Bronchial epithelial cell (primary cell): ENCODE data around the gene TMEFF2. TPM values are rescaled to one million over a fixed set of nuclear protein-coding genes. Genes with fewer than 3 reads are reported as not detected.

Source experiments
- DNase-seq: peaks from one replicate; pipeline ENCODE4 v3.0.0-alpha.2; 2010; ENCODE audit warnings: low read depth
- FAIRE-seq: peaks from 2 replicates; lab custom pipeline; 2011; peaks lifted over from hg19 to GRCh38; lab: Jason Lieb, UNC
- H3K27me3 ChIP-seq: 2 replicates; pipeline ENCODE4 v1.5.1; 2011; ENCODE audit warnings: low read length; ENCODE audit not compliant: control insufficient read depth, insufficient read depth
- H3K36me3 ChIP-seq: 2 replicates; pipeline ENCODE4 v1.5.1; 2011; ENCODE audit warnings: low read length; ENCODE audit not compliant: control insufficient read depth, insufficient read depth
- H3K4me3 ChIP-seq: 2 replicates; pipeline ENCODE4 v1.5.1; 2011; ENCODE audit warnings: mild to moderate bottlenecking, low read depth, low read length, control low read depth
- total RNA-seq: library from RNA; depleted of rRNA; stranded (reverse); fragments of >200 nt; gene quantifications from 2 replicates; pipeline ENCODE4 v1.2.1, GENCODE V29; 2014
- TF ChIP-seq, protein P1 (sequence below): IDR thresholded peaks from 2 replicates; pipeline ENCODE4 v1.5.1; 2011; ENCODE audit warnings: mild to moderate bottlenecking, moderate library complexity, low read length, control low read depth, inconsistent platforms; ENCODE audit not compliant: insufficient read depth, severe bottlenecking

Gene TMEFF2
- total RNA-seq, 1 donor from 2014 or later, result not detected

DNA sequence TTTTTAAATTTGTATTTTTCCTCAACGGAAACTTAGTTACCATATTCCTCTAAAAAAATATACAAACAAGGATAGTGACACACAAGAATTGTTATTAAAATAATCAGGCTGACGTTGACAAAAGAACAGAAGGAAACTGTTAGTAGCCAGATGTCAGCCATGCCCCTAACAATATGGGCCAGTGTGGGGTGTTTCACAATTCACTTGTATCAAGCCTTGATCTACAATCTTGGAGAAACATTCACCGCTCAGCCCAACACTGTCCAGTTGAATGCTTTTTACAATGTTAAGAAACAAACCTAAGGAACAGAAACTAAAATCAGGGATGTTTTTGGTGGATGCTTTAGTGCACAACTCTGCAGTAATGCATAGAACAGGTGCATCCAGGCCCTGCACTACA is 44.6 kb downstream of the TMEFF2 start:
- H3K36me3 ChIP-seq, result no peaks in the 10 kb centered on the region
- H3K4me3 ChIP-seq, result no peak overlapping the region
- H3K27me3 ChIP-seq, result no peaks in the 10 kb centered on the region
- TF ChIP-seq, protein P1, sequence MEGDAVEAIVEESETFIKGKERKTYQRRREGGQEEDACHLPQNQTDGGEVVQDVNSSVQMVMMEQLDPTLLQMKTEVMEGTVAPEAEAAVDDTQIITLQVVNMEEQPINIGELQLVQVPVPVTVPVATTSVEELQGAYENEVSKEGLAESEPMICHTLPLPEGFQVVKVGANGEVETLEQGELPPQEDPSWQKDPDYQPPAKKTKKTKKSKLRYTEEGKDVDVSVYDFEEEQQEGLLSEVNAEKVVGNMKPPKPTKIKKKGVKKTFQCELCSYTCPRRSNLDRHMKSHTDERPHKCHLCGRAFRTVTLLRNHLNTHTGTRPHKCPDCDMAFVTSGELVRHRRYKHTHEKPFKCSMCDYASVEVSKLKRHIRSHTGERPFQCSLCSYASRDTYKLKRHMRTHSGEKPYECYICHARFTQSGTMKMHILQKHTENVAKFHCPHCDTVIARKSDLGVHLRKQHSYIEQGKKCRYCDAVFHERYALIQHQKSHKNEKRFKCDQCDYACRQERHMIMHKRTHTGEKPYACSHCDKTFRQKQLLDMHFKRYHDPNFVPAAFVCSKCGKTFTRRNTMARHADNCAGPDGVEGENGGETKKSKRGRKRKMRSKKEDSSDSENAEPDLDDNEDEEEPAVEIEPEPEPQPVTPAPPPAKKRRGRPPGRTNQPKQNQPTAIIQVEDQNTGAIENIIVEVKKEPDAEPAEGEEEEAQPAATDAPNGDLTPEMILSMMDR, result no peak
- DNase-seq, result no peak
- no peak for FAIRE-seq

DNA sequence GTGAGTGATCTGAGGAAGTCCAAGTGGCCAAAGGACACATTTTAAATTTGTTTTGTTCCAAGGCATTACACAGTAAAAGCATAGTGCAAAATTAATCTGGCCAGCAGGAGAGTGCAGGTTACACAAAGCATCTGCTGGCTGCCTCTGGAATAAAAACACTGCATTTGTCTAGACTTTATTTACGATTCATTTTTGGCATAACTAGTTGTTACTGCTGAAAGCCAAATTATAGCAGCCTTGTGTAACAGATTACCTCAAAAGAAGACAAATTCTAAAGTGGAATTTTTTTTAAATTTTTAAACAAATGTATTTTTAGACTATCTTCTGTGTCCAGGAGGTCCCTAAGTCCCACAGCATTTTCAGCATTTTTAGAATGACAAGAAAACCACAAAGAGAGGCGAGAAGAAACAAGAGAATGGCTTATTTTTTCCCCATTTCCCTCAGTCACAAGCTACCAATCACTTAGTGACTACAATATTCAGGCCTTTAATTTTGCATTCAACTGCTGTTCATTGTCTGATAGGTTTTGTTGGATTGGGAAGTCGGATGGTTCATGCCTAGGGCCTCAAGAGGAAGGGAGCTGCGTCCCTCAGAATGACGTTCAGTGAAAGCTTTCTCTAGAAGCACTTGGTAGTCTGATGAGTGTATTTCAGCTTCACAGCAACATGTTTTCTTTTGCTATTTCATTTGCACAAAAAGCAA is 46.0 kb downstream of the TMEFF2 start:
- no peak overlapping the region for H3K4me3 ChIP-seq
- TF ChIP-seq, protein P1, result no peak
- FAIRE-seq (no peak), DNase-seq (no peak)
- H3K27me3 ChIP-seq, result no peaks in the 10 kb centered on the region
- H3K36me3 ChIP-seq, result no peaks in the 10 kb centered on the region

DNA sequence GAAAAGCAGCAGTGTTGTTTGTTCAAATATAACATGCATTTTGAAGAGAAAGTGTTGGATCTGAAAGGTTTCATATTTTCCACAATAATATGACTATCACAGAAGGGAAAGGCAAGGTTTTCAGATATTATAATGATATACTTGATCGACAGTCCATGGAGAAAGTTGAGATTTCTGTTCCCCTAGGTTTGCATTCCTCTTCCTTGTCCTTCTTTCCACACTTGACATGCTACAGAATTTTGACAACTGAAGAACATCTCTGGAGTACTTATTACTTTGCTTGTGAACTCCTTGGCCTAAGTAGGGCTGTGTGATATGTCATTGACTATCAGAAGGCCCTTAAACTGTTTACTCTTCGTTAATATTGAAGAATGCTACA is 46.5 kb downstream of the TMEFF2 start:
- H3K36me3 ChIP-seq, result no peaks in the 10 kb centered on the region
- DNase-seq (no peak), FAIRE-seq (no peak)
- TF ChIP-seq, protein P1, result no peak
- no peaks in the 10 kb centered on the region for H3K27me3 ChIP-seq
- H3K4me3 ChIP-seq, result no peak overlapping the region

DNA sequence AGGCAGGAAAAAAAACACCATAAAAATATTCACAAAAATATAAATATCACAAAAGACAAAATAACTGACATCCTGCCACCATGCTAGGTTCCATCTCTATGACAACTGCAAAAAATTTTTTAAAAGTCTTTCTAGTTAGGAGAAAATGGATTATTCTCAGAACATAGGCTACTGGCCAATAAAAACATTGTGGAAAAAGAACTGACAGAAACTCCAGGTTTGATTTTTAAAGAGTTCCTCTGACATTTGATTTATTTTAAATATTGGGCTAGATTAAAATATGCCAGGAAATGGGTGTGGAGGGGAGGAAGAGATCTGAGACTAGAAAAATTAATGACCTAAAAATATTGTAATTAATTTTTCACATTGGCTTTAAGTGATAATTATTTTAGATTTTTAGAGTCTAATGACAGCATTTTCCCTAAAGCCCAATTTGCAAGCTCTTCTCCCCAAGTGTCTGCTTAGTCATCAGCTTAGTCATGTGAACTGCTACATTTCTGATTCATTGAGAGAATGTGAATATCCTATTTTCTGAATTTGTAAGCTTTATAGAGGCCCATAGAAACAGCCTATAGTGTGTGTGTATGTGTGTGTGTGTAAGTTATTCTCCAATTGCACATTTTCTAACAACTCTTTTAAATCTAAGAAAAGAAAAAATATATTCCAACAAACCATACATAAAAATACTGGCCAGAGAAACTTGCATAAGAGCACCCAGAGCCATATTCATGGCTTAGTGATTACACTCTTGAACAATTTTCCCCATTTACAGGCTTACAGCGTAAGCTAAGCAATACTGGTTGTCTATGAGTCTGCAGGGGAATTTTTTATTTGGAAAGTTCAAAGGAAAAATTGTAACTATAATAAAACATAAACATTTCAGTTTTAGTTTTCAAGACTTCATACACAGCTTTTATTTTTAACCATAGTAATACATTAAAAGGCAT is 48.4 kb downstream of the TMEFF2 start:
- FAIRE-seq, result no peak
- no peaks in the 10 kb centered on the region for H3K27me3 ChIP-seq
- TF ChIP-seq, protein P1, result no peak
- DNase-seq, result peak; percentile 83
- no peak overlapping the region for H3K4me3 ChIP-seq
- H3K36me3 ChIP-seq, result no peaks in the 10 kb centered on the region

DNA sequence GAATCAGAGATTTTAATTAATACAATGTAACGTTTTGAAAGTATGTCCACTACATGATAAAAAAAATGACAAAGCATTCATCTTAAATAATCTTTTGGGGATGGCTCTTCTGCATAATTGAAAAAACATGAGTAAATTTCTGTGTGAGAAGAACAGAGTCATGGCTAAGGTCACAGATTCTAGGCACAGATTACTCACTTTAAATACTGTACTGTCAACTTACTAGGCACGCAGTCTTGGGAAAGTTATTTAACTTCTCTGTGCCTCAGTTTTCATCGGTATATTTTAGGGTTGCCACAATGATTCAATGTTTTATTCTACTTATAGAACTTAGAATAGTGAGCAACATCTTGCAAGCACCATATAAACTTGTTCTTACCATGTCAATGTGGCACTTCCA is 49.2 kb downstream of the TMEFF2 start:
- Histone ChIP-seq H3K36me3 (no peaks in the 10 kb centered on the region), H3K4me3 (no peak overlapping the region), H3K27me3 (no peaks in the 10 kb centered on the region)
- FAIRE-seq (no peak), DNase-seq (no peak)
- TF ChIP-seq, protein P1, result no peak
